ENCODE results near the gene MAST1. TPM values are rescaled to one million over a fixed set of nuclear protein-coding genes. Genes with fewer than 3 reads are reported as not detected.

The MAST1 gene
- total RNA-seq, 1 experiment from 2014 or later, result 2.6 TPM

- no peaks in the 10 kb centered on the region for H3K9me3 Mint-ChIP-seq (ENCODE audit: low read depth, unreplicated experiment)
- peak; percentile 94 for DNase-seq
- peak; percentile 92 for TF ChIP-seq CTCF (IDR thresholded peaks at IDR 0.05; ENCODE audit: unreplicated experiment)
- peak overlapping the region; percentile 60 for H3K4me3 Mint-ChIP-seq (ENCODE audit: low read depth, unreplicated experiment)
- intact Hi-C loops (cut with micrococcal nuclease; ENCODE audit: unreplicated experiment), result loop anchor here (5.0 kb wide), 1 partner anchor 85 kb away; no protein-coding TSS in a partner anchor
- no peak overlapping the region for H3K27ac Mint-ChIP-seq (ENCODE audit: unreplicated experiment)
- no peaks in the 10 kb centered on the region for H3K4me1 Mint-ChIP-seq (ENCODE audit: low read depth, unreplicated experiment)
- BruUV-seq (replicated peaks), result no TSS peak
- peaks cover 5% of the 10 kb centered on the region for H3K36me3 Mint-ChIP-seq (ENCODE audit: insufficient read depth, unreplicated experiment)
- peaks cover 2% of the 10 kb centered on the region for H3K27me3 Mint-ChIP-seq (ENCODE audit: unreplicated experiment)
- CTCF ChIA-PET, result interaction anchor here (0.6 to 1.8 kb wide), 5 partner anchors 14 to 88 kb away, joined by 3 to 11 read pairs (median 4); no protein-coding TSS in a partner anchor
Measured at GRCh38 chr19:12847159-12848139, 9.1 kb downstream of the MAST1 start.

- intact Hi-C loops (cut with micrococcal nuclease; ENCODE audit: unreplicated experiment), result no loop called here
- CTCF ChIA-PET, result no interaction called here
- Mint-ChIP-seq H3K9me3 (ENCODE audit: low read depth, unreplicated experiment) (no peaks in the 10 kb centered on the region), H3K4me3 (ENCODE audit: low read depth, unreplicated experiment) (no peak overlapping the region), H3K27me3 (ENCODE audit: unreplicated experiment) (peaks cover 10% of the 10 kb centered on the region), H3K27ac (ENCODE audit: unreplicated experiment) (no peak overlapping the region), H3K36me3 (ENCODE audit: insufficient read depth, unreplicated experiment) (no peaks in the 10 kb centered on the region), H3K4me1 (ENCODE audit: low read depth, unreplicated experiment) (no peaks in the 10 kb centered on the region)
- no TSS peak for BruUV-seq (replicated peaks)
- TF ChIP-seq CTCF (IDR thresholded peaks at IDR 0.05; ENCODE audit: unreplicated experiment), result no peak
- no peak for DNase-seq
Measured at GRCh38 chr19:12856653-12857052, 18.3 kb downstream of the MAST1 start.

- no peaks in the 10 kb centered on the region for H3K4me1 Mint-ChIP-seq (ENCODE audit: low read depth, unreplicated experiment)
- DNase-seq, result no peak
- H3K27me3 Mint-ChIP-seq (ENCODE audit: unreplicated experiment), result peaks cover 13% of the 10 kb centered on the region
- BruUV-seq (replicated peaks), result no TSS peak
- intact Hi-C loops (cut with micrococcal nuclease; ENCODE audit: unreplicated experiment), result no loop called here
- no peak overlapping the region for H3K4me3 Mint-ChIP-seq (ENCODE audit: low read depth, unreplicated experiment)
- H3K27ac Mint-ChIP-seq (ENCODE audit: unreplicated experiment), result no peak overlapping the region
- no peaks in the 10 kb centered on the region for H3K36me3 Mint-ChIP-seq (ENCODE audit: insufficient read depth, unreplicated experiment)
- TF ChIP-seq CTCF (IDR thresholded peaks at IDR 0.05; ENCODE audit: unreplicated experiment), result no peak
- CTCF ChIA-PET, result interaction anchor here (0.6 kb wide), 1 partner anchor 409 kb away, joined by 4 read pairs; no protein-coding TSS in a partner anchor
- H3K9me3 Mint-ChIP-seq (ENCODE audit: low read depth, unreplicated experiment), result no peaks in the 10 kb centered on the region
Measured at GRCh38 chr19:12858041-12858928, 20.0 kb downstream of the MAST1 start.

- peaks cover 13% of the 10 kb centered on the region for H3K27me3 Mint-ChIP-seq (ENCODE audit: unreplicated experiment)
- TF ChIP-seq CTCF (IDR thresholded peaks at IDR 0.05; ENCODE audit: unreplicated experiment), result no peak
- H3K9me3 Mint-ChIP-seq (ENCODE audit: low read depth, unreplicated experiment), result no peaks in the 10 kb centered on the region
- H3K4me3 Mint-ChIP-seq (ENCODE audit: low read depth, unreplicated experiment), result no peak overlapping the region
- no TSS peak for BruUV-seq (replicated peaks)
- no peak overlapping the region for H3K27ac Mint-ChIP-seq (ENCODE audit: unreplicated experiment)
- intact Hi-C loops (cut with micrococcal nuclease; ENCODE audit: unreplicated experiment), result no loop called here
- no peak for DNase-seq
- H3K4me1 Mint-ChIP-seq (ENCODE audit: low read depth, unreplicated experiment), result no peaks in the 10 kb centered on the region
- CTCF ChIA-PET, result no interaction called here
- no peaks in the 10 kb centered on the region for H3K36me3 Mint-ChIP-seq (ENCODE audit: insufficient read depth, unreplicated experiment)
Measured at GRCh38 chr19:12859546-12859945, 21.2 kb downstream of the MAST1 start.
